Dedifferentiated amniotic fluid mesenchymal stem cell (primary cell): ENCODE measurements around the gene STRAP.
"Not testable (repeated sequence)": the region's sequence is repeated elsewhere in the genome, so short reads cannot be mapped to it uniquely, and the experiment has no call there.

Experiments
- DNase-seq: peaks from one replicate; pipeline ENCODE4 v3.0.0-alpha.2; 2016; ENCODE audit errors: extremely low spot score

The STRAP gene

GRCh38 chr12:15924956-15925355 is 42.8 kb downstream of the STRAP start:
- DNase-seq, result no peak

GRCh38 chr12:15928346-15928745 is 46.2 kb downstream of the STRAP start:
- DNase-seq, result peak; percentile 29

- no peak for DNase-seq
Measured at GRCh38 chr12:15928870-15929571, 46.8 kb downstream of the STRAP start.

DNA sequence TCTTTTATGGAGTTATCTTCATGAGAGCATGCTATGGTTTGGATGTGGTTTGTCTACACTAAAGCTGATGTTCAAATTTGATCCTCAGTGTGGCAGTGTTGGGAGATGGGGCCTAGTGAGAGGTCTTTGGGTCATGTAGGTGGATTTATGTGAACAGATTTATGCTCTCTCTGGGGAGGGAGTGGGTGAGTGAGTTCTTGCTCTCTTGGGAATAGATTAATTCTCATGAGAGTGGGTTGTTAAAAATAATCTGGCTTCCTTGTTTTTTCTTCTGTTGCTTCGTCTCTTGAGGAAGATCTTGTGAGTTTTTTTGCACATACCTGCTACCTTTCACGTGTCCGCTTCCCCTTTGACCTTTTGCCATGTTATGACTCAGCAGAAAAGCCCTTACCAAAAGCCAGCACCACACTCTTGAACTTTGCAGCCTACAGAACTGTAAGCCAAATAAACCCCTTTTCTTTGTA is 49.4 kb downstream of the STRAP start:
- DNase-seq, result no peak

GRCh38 chr12:15932327-15932726 is 50.1 kb downstream of the STRAP start:
- DNase-seq, result no peak

GRCh38 chr12:15932971-15933370 is 50.8 kb downstream of the STRAP start:
- no peak for DNase-seq

GRCh38 chr12:15933751-15934150 is 51.6 kb downstream of the STRAP start:
- DNase-seq, result no peak

DNA sequence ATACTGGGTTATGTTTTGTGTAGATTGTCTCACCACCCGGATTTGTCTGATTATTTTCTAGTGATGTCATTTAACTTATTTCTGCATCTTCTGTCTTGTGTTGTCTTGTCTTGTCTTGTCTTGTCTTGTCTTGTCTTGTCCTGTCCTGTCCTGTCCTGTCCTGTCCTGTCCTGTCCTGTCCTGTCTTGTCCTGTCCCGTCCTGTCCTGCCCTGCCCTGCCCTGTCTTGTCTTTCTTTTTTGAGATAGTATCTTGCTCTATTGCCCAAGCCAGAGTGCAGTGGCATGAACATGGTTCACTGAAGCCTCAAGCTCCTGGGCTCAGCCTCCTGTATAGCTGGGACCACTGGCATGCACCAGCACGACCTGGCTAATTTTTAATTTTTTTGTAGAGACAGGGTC is 54.6 kb downstream of the STRAP start:
- no peak for DNase-seq

GRCh38 chr12:15937902-15938301 is 55.7 kb downstream of the STRAP start:
- DNase-seq, result no peak

DNA sequence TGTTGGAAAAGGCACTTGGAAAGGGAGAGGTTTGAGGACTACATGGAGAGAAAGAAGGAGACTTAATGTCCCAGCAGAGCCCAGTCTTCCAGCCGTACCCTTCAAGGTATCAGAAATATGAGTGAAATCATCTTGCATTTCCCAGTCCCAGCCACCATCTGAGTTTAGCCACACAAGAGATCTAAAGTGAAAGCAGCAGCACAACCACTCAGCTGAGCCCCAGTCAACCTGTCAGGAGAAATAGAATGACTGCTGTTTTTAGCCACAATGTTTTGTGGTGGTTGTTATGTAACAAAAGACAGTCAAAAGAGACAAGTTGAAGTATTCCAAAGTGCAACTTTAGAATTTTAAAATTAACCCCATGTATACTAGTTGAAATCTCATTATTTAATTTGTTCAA is 56.9 kb downstream of the STRAP start:
- no peak for DNase-seq

DNA sequence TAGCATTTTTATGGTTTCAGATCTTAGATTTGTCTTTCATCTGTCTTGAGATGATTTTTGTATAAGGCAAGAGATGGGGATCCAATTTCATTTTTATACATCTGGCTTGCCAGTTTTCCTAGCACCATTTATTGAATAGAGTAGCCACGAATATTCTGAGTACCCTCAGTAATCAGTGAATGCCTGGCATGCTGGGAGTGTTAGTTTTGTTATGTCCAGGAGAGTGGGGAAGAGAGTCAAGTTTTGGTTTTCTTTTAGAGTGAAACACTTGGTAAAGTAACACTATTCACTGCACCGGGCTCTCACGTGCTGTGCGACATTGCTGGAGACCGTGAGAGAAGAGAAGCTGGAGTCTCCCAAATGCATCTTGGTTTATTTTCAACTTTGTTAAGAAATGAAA is 60.3 kb downstream of the STRAP start:
- no peak for DNase-seq

DNA sequence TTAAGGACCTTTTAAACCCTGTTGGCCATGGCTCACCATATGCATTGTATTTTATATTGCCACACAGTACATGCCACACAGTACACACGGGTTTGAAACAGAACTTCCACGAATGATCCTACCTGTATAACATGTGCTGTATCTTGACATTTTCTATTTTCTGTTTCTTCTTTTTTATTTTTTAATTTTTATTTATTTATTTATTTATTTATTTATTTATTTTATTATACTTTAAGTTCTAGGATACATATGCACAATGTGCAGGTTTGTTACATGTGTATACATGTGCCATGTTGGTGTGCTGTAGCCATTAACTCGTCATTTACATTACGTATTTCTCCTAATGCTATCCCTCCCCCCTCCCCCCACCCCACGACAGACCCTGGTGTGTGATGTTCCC is 61.3 kb downstream of the STRAP start:
- DNase-seq, result not testable (repeated sequence)

DNA sequence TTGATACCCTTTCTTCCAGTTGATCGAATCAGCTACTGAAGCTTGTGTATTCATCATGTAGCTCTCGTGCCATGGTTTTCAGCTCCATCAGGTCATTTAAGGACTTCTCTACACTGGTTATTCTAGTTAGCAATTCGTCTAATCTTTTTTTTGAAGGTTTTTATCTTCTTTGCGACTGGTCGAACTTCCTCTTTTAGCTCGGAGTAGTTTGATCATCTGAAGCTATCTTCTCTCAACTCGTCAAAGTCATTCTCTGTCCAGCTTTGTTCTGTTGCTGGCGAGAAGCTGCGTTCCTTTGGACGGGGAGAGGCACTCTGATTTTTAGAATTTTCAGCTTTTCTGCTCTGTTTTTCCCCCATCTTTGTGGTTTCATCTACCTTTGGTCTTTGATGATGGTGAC is 66.3 kb downstream of the STRAP start:
- not testable (repeated sequence) for DNase-seq
